SK-N-MC (cell line): ENCODE measurements around the gene UFSP1.
"Not testable (repeated sequence)": the region's sequence is repeated elsewhere in the genome, so short reads cannot be mapped to it uniquely, and the experiment has no call there.

Source experiments
- DNase-seq: peaks from one replicate; pipeline ENCODE4 v3.0.0-alpha.2; 2011; ENCODE audit warnings: low read depth, low spot score
- H3K27ac ChIP-seq: fragments of 200-600 bp; sonication (generic); 2 replicates; pipeline ENCODE4 v1.5.1; 2016; ENCODE audit warnings: mixed run types
- H3K36me3 ChIP-seq: fragments of 200-600 bp; sonication (generic); 2 replicates; pipeline ENCODE4 v1.6.1; 2017; ENCODE audit warnings: antibody characterized with exemption, low read length, mixed read lengths; ENCODE audit not compliant: insufficient read depth
- H3K4me3 ChIP-seq: fragments of 200-600 bp; sonication (generic); 2 replicates; pipeline ENCODE4 v1.5.1; 2016
- H3K9ac ChIP-seq: fragments of 200-600 bp; sonication (generic); 2 replicates; pipeline ENCODE4 v1.8.0; 2017; ENCODE audit warnings: mixed run types, mixed read lengths; ENCODE audit not compliant: insufficient read length
- H3K9me3 ChIP-seq: fragments of 200-600 bp; sonication (generic); 2 replicates; pipeline ENCODE4 v1.6.1; 2017; ENCODE audit warnings: low read depth, mild to moderate bottlenecking, antibody characterized with exemption, low read length, moderate library complexity, mixed read lengths
- EZH2 ChIP-seq: fragments of 200-600 bp; sonication (generic); IDR thresholded peaks from one replicate; pipeline ENCODE4 v1.6.1; 2017; ENCODE audit warnings: antibody characterized with exemption
- FOXP2 ChIP-seq: optimal IDR thresholded peaks from 2 replicates; pipeline ENCODE3; 2011; ENCODE audit warnings: mild to moderate bottlenecking, moderate library complexity; ENCODE audit not compliant: insufficient read depth; ENCODE audit errors: extremely low read length, control extremely low read depth
- POLR2AphosphoS5 ChIP-seq: IDR thresholded peaks from 2 replicates; pipeline ENCODE4 v1.6.1; 2012; ENCODE audit warnings: mild to moderate bottlenecking, low read depth, low read length, borderline replicate concordance

The UFSP1 gene

GRCh38 chr7:100888988-100889750 lies at the start of gene UFSP1:
TSS of gene UFSP1 (minus strand) at chr7:100889715. CDS start at chr7:100889271, 444 bp downstream.
- H3K9me3 ChIP-seq = no peaks in the 10 kb centered on the region
- peak within 1 kb of the TSS; percentile 90 for H3K4me3 ChIP-seq
- DNase-seq = no peak
- peak within 1 kb of the TSS; percentile 95 for H3K9ac ChIP-seq
- H3K36me3 ChIP-seq = peaks cover 49% of the 10 kb centered on the region
- TF ChIP-seq POLR2AphosphoS5 (no peak; the same call in 1 of the 2 replicates), EZH2 (no peak), FOXP2 (no peak)
- peak within 1 kb of the TSS; percentile 76 for H3K27ac ChIP-seq

GRCh38 chr7:100936167-100936566 lies 46.7 kb upstream of the UFSP1 start:
- not testable (repeated sequence) for H3K9me3 ChIP-seq, H3K36me3 ChIP-seq, H3K27ac ChIP-seq, DNase-seq, H3K9ac ChIP-seq, H3K4me3 ChIP-seq

- H3K27ac ChIP-seq, H3K9ac ChIP-seq, H3K4me3 ChIP-seq, H3K9me3 ChIP-seq, H3K36me3 ChIP-seq, DNase-seq: not testable (repeated sequence)
Measured at GRCh38 chr7:100935381-100935780, 45.9 kb upstream of the UFSP1 start.

- TF ChIP-seq EZH2 (no peak), FOXP2 (no peak), POLR2AphosphoS5 (no peak)
- H3K4me3 ChIP-seq = no peak overlapping the region
- no peak for DNase-seq
- no peaks in the 10 kb centered on the region for H3K36me3 ChIP-seq
- H3K9me3 ChIP-seq = no peaks in the 10 kb centered on the region
- no peak overlapping the region for H3K27ac ChIP-seq
- no peak overlapping the region for H3K9ac ChIP-seq
Measured at GRCh38 chr7:100933734-100934133, 44.2 kb upstream of the UFSP1 start.

GRCh38 chr7:100929808-100930174 lies 40.3 kb upstream of the UFSP1 start:
- H3K4me3 ChIP-seq = no peak overlapping the region

GRCh38 chr7:100923616-100924015 lies 34.1 kb upstream of the UFSP1 start:
- not testable (repeated sequence) for H3K36me3 ChIP-seq, H3K27ac ChIP-seq, H3K9ac ChIP-seq, H3K4me3 ChIP-seq, DNase-seq, H3K9me3 ChIP-seq

More at GRCh38 chr7:100929808-100930174, 40.3 kb upstream of the UFSP1 start:
- DNase-seq = no peak
- no peak overlapping the region for H3K9ac ChIP-seq
- no peak for TF ChIP-seq FOXP2
- no peak for TF ChIP-seq POLR2AphosphoS5
- TF ChIP-seq EZH2 = no peak
- H3K27ac ChIP-seq = no peak overlapping the region
- H3K36me3 ChIP-seq = no peaks in the 10 kb centered on the region
- H3K9me3 ChIP-seq = no peaks in the 10 kb centered on the region

GRCh38 chr7:100921039-100921438 lies 31.5 kb upstream of the UFSP1 start:
- H3K4me3 ChIP-seq = no peak overlapping the region
- H3K36me3 ChIP-seq = no peaks in the 10 kb centered on the region
- H3K27ac ChIP-seq = no peak overlapping the region
- no peak for DNase-seq
- no peaks in the 10 kb centered on the region for H3K9me3 ChIP-seq
- H3K9ac ChIP-seq = no peak overlapping the region
- TF ChIP-seq FOXP2 (no peak), POLR2AphosphoS5 (no peak), EZH2 (no peak)

- not testable (repeated sequence) for H3K4me3 ChIP-seq, DNase-seq, H3K9ac ChIP-seq, H3K9me3 ChIP-seq, H3K36me3 ChIP-seq, H3K27ac ChIP-seq
Measured at GRCh38 chr7:100919779-100920437, 30.4 kb upstream of the UFSP1 start.

GRCh38 chr7:100919335-100919734 lies 29.8 kb upstream of the UFSP1 start:
- not testable (repeated sequence) for H3K36me3 ChIP-seq, H3K9ac ChIP-seq, H3K4me3 ChIP-seq, H3K9me3 ChIP-seq, DNase-seq, H3K27ac ChIP-seq
